ENCODE data around the gene S100A6.

S100A6 gene

DNA sequence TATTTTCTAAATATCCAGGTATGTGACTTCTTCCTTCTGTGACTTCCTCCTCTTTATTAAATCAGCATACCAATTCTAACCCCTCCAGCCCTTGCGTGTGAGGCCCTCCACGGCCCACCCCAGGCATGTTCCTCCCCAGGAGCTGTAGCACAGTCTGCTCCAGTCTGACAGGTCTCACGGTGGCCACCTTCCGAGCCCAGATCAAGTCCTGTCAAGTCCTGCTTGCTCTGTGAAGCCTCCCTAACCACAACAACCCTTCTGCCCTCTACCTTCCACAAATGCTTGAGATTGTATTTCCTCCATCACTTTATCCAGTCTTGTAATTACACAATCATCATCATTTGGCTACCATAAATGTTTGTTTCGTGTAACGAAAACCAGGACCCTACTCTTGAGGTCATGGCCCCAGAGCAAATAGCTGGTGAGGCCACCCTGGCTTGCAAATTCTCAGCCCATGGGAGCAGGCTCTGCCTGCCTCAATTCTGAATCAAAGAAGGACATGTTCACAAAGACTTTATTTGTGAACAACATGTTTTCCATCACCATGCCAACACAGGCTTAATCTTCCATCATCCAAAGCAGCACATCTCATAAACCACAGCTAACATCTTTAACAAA is 42.3 kb downstream of the S100A6 start:
- no peak for DNase-seq

DNA sequence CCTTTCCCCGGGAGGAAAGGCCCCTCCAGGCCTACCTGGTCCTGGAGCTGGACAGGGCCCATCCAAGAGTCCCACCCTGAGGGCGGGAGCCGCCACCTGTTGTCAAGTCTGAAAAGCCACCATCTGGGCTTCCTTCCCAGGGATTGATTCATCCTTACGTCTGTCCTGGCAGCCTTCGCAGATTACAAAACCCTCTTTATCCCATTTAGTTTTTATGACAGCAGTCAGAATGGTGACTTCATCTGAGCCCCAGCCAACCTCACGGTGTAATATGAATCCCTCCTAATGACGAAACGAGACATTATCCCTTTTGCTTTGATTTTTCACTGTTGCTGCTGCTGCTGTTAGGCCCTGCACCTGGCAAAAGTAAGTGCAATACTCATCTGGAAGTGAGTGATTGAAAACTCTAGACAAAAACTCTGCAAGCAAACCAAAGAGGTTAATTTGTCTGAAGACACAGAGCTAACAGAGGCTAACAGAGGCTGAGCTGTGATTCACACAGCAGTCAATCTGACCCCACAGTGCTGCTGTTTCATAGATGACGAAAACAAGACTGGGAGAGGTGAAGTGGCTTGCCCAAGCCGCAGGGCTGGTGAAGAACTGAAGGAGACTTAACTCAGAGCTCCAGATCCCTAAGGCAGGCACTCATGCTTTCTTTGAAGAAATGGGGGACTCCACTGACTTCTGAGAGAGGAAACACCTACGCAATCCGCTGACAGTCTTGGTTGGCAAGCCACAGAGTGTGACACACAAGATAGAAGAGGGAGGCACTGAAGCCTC is 45.3 kb downstream of the S100A6 start:
- no peak for DNase-seq

DNA sequence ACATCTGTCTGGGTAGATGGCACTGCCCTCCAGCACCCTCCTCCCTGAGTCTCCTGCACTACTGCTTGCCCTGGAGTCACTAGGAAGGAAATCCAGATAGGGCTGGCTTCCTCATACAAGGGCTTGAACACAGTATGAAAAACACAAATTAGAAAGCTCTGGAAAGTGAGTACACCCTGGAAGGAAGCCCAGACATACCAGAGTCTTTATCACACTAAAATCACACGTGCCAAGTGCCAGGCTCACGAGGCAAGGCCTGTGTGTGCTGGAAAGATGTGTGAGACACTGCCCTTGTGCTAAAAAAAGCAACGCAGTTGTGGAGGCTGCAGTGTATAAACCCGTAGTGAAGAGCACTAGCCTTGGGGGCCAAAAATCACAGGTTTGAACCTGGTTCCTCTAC is 47.1 kb downstream of the S100A6 start:
- DNase-seq: no peak

DNA sequence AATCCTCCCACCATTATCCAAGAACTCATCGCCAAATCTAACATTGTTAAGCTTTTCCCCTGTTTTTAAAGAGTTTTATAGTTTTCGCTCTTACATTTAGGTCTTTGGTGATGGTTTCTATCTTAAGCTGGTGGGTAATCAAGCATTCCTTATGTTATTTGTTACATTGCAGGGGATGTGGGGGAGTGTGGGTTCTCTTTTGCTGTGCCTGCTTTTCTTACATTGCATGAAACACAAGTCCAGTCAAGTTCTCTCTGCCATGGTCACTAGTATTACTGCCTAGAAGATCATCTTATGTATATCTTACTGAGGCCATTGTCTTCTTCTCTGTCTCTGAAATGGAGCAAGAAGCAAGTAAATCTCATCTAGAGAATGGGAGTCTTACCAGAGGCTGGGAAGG is 48.1 kb downstream of the S100A6 start:
- DNase-seq: no peak

DNA sequence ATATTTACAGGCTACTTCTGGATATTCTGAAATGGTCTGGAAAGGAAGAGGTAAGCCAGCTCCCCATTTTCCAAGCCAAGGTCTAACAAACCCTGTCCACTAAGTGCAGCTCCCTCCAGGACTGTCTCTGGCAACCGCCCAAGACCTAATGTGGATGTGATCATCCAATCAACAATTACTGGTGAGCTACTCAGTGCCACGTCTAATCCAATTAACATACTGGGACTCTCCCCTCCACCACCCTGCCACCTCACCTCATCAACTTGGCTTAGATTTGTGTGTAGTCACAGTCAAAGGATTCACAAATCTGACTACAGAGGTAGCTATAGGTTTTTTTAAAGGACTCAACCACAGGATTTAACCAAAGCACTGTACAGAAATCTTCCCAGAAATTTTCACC is 49.9 kb downstream of the S100A6 start:
- DNase-seq: peak; percentile 43
